HepG2 (cell line): ENCODE measurements around the gene PCYOX1L. TPM values are rescaled to one million over a fixed set of nuclear protein-coding genes. Genes with fewer than 3 reads are reported as not detected.

Source experiments
- ATAC-seq: fragments of 200-7000 bp; cut with Tn5 transposase; 3 replicates; pipeline ENCODE4 v1.9.1; 2020; ENCODE audit warnings: mild to moderate bottlenecking, moderate library complexity
- BruUV-seq: library from RNA; stranded (reverse); fragments of 400-500 nt; replicated peaks from 2 replicates; lab custom pipeline; 2021; lab: Mats Ljungman, UMichigan
- CTCF ChIA-PET: fragments of 300-600 bp; formaldehyde crosslinking; extraction: SDS; loops from one replicate; lab custom pipeline; 2021; ENCODE audit warnings: low total read pairs, inconsistent platforms, low intra/inter-chr PET ratio; lab: Yijun Ruan, JAX
- POLR2A ChIA-PET: fragments of 350-600 bp; sonication (Branson Sonifier 250); formaldehyde crosslinking; loops from one replicate; lab custom pipeline; 2020; ENCODE audit warnings: antibody characterized with exemption, inconsistent platforms; lab: Yijun Ruan, JAX
- DNase-seq: peaks from one replicate; pipeline ENCODE4 v3.0.0-alpha.2; 2015; ENCODE audit warnings: low spot score
- FAIRE-seq: peaks from 3 replicates; lab custom pipeline; 2011; peaks lifted over from hg19 to GRCh38; lab: Jason Lieb, UNC
- H2AFZ ChIP-seq: one replicate; pipeline ENCODE4 v1.6.1; 2011; ENCODE audit warnings: low read length, inconsistent platforms
- H3K27ac ChIP-seq: fragments of 300-600 bp; 3 replicates; pipeline ENCODE4 v1.8.0; 2011; ENCODE audit warnings: mixed run types, mild to moderate bottlenecking, mixed read lengths, low read length, inconsistent platforms; ENCODE audit not compliant: insufficient read depth; ENCODE audit errors: extremely low read length
- H3K27me3 ChIP-seq, 2 experiments: fragments of 200-600 bp in 1 of 2; 2 replicates in 1 of 2; 3 replicates in 1 of 2; pipeline versions ENCODE4 v1.6.0 to v1.8.0; 2011; ENCODE audit warnings: low read length in 2 of 2, mild to moderate bottlenecking in 2 of 2, moderate library complexity in 2 of 2, inconsistent platforms in 1 of 2; ENCODE audit not compliant: insufficient read depth in 2 of 2, control insufficient read depth in 1 of 2
- H3K36me3 ChIP-seq, 2 experiments: fragments of 200-600 bp in 1 of 2; replicated peaks in 1 of 2; 2 replicates in 1 of 2; 3 replicates in 1 of 2; pipeline versions ENCODE4 v1.5.1 to v1.8.0; 2011; ENCODE audit warnings: low read length in 2 of 2, inconsistent platforms in 1 of 2; ENCODE audit not compliant: insufficient read depth in 2 of 2, control insufficient read depth in 1 of 2
- H3K4me1 ChIP-seq: 2 replicates; pipeline ENCODE4 v1.5.1; 2012; ENCODE audit warnings: low read length, inconsistent platforms; ENCODE audit not compliant: insufficient read depth
- H3K4me2 ChIP-seq: 2 replicates; pipeline ENCODE4 v1.6.0; 2011; ENCODE audit warnings: low read depth, low read length, inconsistent platforms
- H3K4me3 ChIP-seq, 3 experiments: fragments of 200-600 bp in 1 of 3; sonication (generic), shearing (Covaris generic) in 1 of 3; replicated peaks in 1 of 3; 2 replicates each; pipeline ENCODE4 v1.5.1; 2011 to 2016; ENCODE audit warnings: low read length in 3 of 3, inconsistent platforms in 2 of 3, low read depth in 2 of 3, mild to moderate bottlenecking in 2 of 3, control low read depth in 1 of 3, mixed read lengths in 1 of 3; ENCODE audit not compliant: insufficient read depth in 1 of 3
- H3K79me2 ChIP-seq: one replicate; pipeline ENCODE4 v1.6.1; 2011; ENCODE audit warnings: low read length, inconsistent platforms; ENCODE audit not compliant: insufficient read depth
- H3K9ac ChIP-seq: 2 replicates; pipeline ENCODE4 v1.6.0; 2011; ENCODE audit warnings: mild to moderate bottlenecking, low read depth, low read length, inconsistent platforms; ENCODE audit not compliant: insufficient read depth
- H3K9me3 ChIP-seq: 2 replicates; pipeline ENCODE4 v1.5.1; 2012; ENCODE audit warnings: mild to moderate bottlenecking, low read length
- H4K20me1 ChIP-seq: 2 replicates; pipeline ENCODE4 v1.6.0; 2011; ENCODE audit warnings: inconsistent platforms, mild to moderate bottlenecking, low read length, moderate library complexity; ENCODE audit not compliant: insufficient read depth
- DDIT3 ChIP-seq: sonication (generic); formaldehyde crosslinking; IDR thresholded peaks from 2 replicates; pipeline ENCODE4 v1.4.0; 2020; ENCODE audit warnings: mild to moderate bottlenecking, missing genetic modification reagents
- HNF1B ChIP-seq: sonication (generic); formaldehyde crosslinking; IDR thresholded peaks from 2 replicates; pipeline ENCODE4 v1.5.1; 2020; ENCODE audit warnings: mild to moderate bottlenecking, moderate library complexity, missing genetic modification reagents
- HNRNPLL ChIP-seq: fragments of 200-400 bp; formaldehyde crosslinking; IDR thresholded peaks from 2 replicates; pipeline ENCODE4 v1.6.1; 2017; ENCODE audit warnings: mild to moderate bottlenecking, low read depth, low read length; ENCODE audit not compliant: poor library complexity, severe bottlenecking
- IRF2 ChIP-seq: IDR thresholded peaks from 2 replicates; pipeline ENCODE4 v1.6.1; 2018; ENCODE audit warnings: missing genetic modification reagents, missing compliant biosample characterization
- KLF6 ChIP-seq: IDR thresholded peaks from 2 replicates; pipeline ENCODE4 v1.8.0; 2016; ENCODE audit warnings: missing biosample characterization, missing genetic modification reagents
- NCOA1 ChIP-seq: sonication (generic); formaldehyde crosslinking; IDR thresholded peaks from 2 replicates; pipeline ENCODE4 v1.9.0; 2021; ENCODE audit warnings: missing genetic modification reagents
- NFE2L1 ChIP-seq: sonication (generic); formaldehyde crosslinking; IDR thresholded peaks from 2 replicates; pipeline ENCODE4 v1.4.0; 2020; ENCODE audit warnings: missing genetic modification reagents, mild to moderate bottlenecking, borderline replicate concordance
- REPIN1 ChIP-seq: sonication (generic); formaldehyde crosslinking; IDR thresholded peaks from 2 replicates; pipeline ENCODE4 v1.8.0; 2022; ENCODE audit warnings: missing genetic modification reagents, low read depth, mild to moderate bottlenecking, borderline replicate concordance
- TGIF2 ChIP-seq: IDR thresholded peaks from 2 replicates; pipeline ENCODE4 v1.6.1; 2016; ENCODE audit warnings: control low read depth, missing compliant biosample characterization
- YEATS4 ChIP-seq: sonication (generic); formaldehyde crosslinking; IDR thresholded peaks from 2 replicates; pipeline ENCODE4 v1.4.0; 2020; ENCODE audit warnings: missing genetic modification reagents, borderline replicate concordance
- ZNF3 ChIP-seq: IDR thresholded peaks from 2 replicates; pipeline ENCODE4 v1.7.0; 2017; ENCODE audit warnings: inconsistent platforms
- ZNF850 ChIP-seq: sonication (generic); formaldehyde crosslinking; conservative IDR thresholded peaks from 2 replicates; pipeline ENCODE4 v1.9.0; 2021; ENCODE audit warnings: mild to moderate bottlenecking, missing genetic modification reagents
- WGBS: methylation state at CpG from one replicate; pipeline ENCODE4 v1.1.6; 2017; ENCODE audit warnings: low lambda C conversion rate; 5-methylcytosine and 5-hydroxymethylcytosine counted together
- in situ Hi-C: cut with HindIII; loops from 2 replicates; pipeline ENCODE4 v1.10.0; 2017; ENCODE audit warnings: low pct_unique_long_range_greater_than_20kb; ENCODE audit not compliant: extremely low pct_ligation_motif_present
- intact Hi-C: fragments of 100-400 bp; cut with micrococcal nuclease; formaldehyde crosslinking; loops from one replicate; pipeline ENCODE4 v1.10.0; 2022; ENCODE audit not compliant: unreplicated experiment
- polyA plus RNA-seq, 8 experiments: library from polyadenylated mRNA; depleted of rRNA in 3 of 8; stranded (reverse) in 7 of 8; unstranded in 1 of 8; fragments of >200 nt; fragmentation: Illumina TruSeq in 4 of 8; extraction: Trizol in 4 of 8; gene quantifications; 2 replicates each; pipeline versions ENCODE4 v1.2.1 to v1.2.3, GENCODE V29; 2011 to 2016; ENCODE audit warnings: low read depth in 4 of 8, missing spikeins in 1 of 8, mixed read lengths in 1 of 8; ENCODE audit not compliant: insufficient read depth in 1 of 8
- total RNA-seq, 5 experiments: library from RNA; depleted of rRNA; stranded (reverse); fragments of >200 nt; fragmentation: Illumina TruSeq; extraction: Trizol; gene quantifications; 2 replicates each; pipeline ENCODE4 v1.2.3, GENCODE V29; 2016; ENCODE audit warnings: low read depth in 1 of 5

PCYOX1L gene
- total and polyA plus RNA-seq, 2 of the 13 experiments (the other 11 are each of a cell fraction or from before 2014, with no cell fraction given): 1.00 to 3.7 TPM

GRCh38 chr5:149355688-149356087 is 2.2 kb upstream of the PCYOX1L start:
- Histone ChIP-seq H3K27me3 (no peaks in the 10 kb centered on the region), H3K4me1 (peaks cover 17% of the 10 kb centered on the region), H2AFZ (no peak overlapping the region), H4K20me1 (0 out of 2 replicates have a peak, but pooled peaks cover 4% of the 10 kb centered on the region), H3K79me2 (no peaks in the 10 kb centered on the region), H3K27ac (no peak overlapping the region), H3K9ac (no peak overlapping the region), H3K36me3 (peaks cover 7 to 29% of the 10 kb centered on the region in 2 experiments), H3K4me3 (no peak overlapping the region), H3K4me2 (no peak overlapping the region), H3K9me3 (no peaks in the 10 kb centered on the region)
- 100% methylated on average over 1 of the region's 1 CpG for WGBS
- ChIA-PET POLR2A (interaction anchor here (1.3 to 3.8 kb wide), 2 partner anchors 10 to 35 kb away, joined by 5 to 32 read pairs; partner anchors contain the start of gene GRPEL2), CTCF (no interaction called here)
- intact Hi-C loops: no loop called here
- no peak for TF ChIP-seq ZNF850 (CRISPR knock-in tag)
- no peak for TF ChIP-seq ZNF3 (CRISPR knock-in tag)
- no peak for TF ChIP-seq DDIT3 (CRISPR knock-in tag)
- TF ChIP-seq REPIN1 (CRISPR knock-in tag): no peak
- TF ChIP-seq IRF2 (CRISPR knock-in tag): no peak
- TF ChIP-seq HNF1B (CRISPR knock-in tag): no peak
- no peak for TF ChIP-seq HNRNPLL
- no peak for TF ChIP-seq KLF6
- TF ChIP-seq NFE2L1 (CRISPR knock-in tag): no peak
- no peak for TF ChIP-seq TGIF2 (CRISPR knock-in tag)
- TF ChIP-seq NCOA1 (CRISPR knock-in tag): no peak
- no peak for TF ChIP-seq YEATS4 (CRISPR knock-in tag)
- BruUV-seq: no TSS peak
- FAIRE-seq (no peak), ATAC-seq (no peak), DNase-seq (no peak)
- in situ Hi-C loops: no loop called here
